Left lung (tissue), 10 donors: Measurements from ENCODE around the gene KIRREL3. TPM values are rescaled to one million over a fixed set of nuclear protein-coding genes. Genes with fewer than 3 reads are reported as not detected.

Experiments used
- ATAC-seq: fragments of 200-7000 bp; cut with Tn5 transposase; one replicate; pipeline ENCODE4 v1.9.1; 2020; ENCODE audit warnings: moderate library complexity
- DNase-seq, 4 donors: peaks; one replicate each; pipeline ENCODE4 v3.0.0-alpha.2; 2013 to 2020
- H3K27ac ChIP-seq, 2 donors: fragments of 200-600 bp; sonication (generic) in 1 of 2; one replicate each; pipeline versions ENCODE4 v1.5.0 to v1.8.0; 2020 to 2021
- H3K27me3 ChIP-seq, 2 donors: fragments of 200-600 bp; sonication (generic) in 1 of 2; one replicate each; pipeline versions ENCODE4 v1.5.0 to v1.8.0; 2020 to 2021
- H3K36me3 ChIP-seq, 2 donors: fragments of 200-600 bp; sonication (generic) in 1 of 2; one replicate each; pipeline versions ENCODE4 v1.5.0 to v1.8.0; 2020 to 2021
- H3K4me1 ChIP-seq, 2 donors: fragments of 200-600 bp; one replicate each; pipeline ENCODE4 v1.8.0; 2021
- H3K4me3 ChIP-seq, 2 donors: fragments of 200-600 bp; sonication (generic) in 1 of 2; one replicate each; pipeline versions ENCODE4 v1.5.0 to v1.8.0; 2020 to 2021; ENCODE audit warnings: mild to moderate bottlenecking in 1 of 2
- H3K9me3 ChIP-seq, 2 donors: fragments of 200-600 bp; sonication (generic) in 1 of 2; one replicate each; pipeline versions ENCODE4 v1.5.0 to v1.8.0; 2020 to 2021
- intact Hi-C, 2 donors: fragments of 100-400 bp; cut with DNase I; formaldehyde crosslinking; loops; one replicate each; pipeline versions ENCODE4 v1.11.2 to v1.14.2; 2022
- polyA plus RNA-seq, 6 donors: library from polyadenylated mRNA; unstranded; fragments of 120-200 nt; gene quantifications; one replicate each; pipeline ENCODE4 v1.2.1, GENCODE V29; 2013; ENCODE audit not compliant: insufficient read length in 6 of 6
- total RNA-seq, 2 donors: library from RNA; stranded (reverse); fragmentation: NEBNext Ultra II Directional; extraction: Animal tissue kit (Norgen Biotek cat#: 25700); gene quantifications; one replicate each; pipeline ENCODE4 v1.2.1, GENCODE V29; 2021
- TF ChIP-seq, protein P1 (sequence below), 2 donors: fragments of 200-600 bp; sonication (generic) in 1 of 2; IDR thresholded peaks; one replicate each; pipeline versions ENCODE4 v1.5.0 to v1.8.0; 2021; ENCODE audit warnings: antibody characterized with exemption in 2 of 2
- donor health status: DM: no; HTN: yes; CAD: no.
- donor health status: DM: no; HTN: no; CAD: no.

The KIRREL3 gene
- total and polyA plus RNA-seq, 8 donors, result 1.6 to 2.5 (median 2.0) TPM; not detected in 2

DNA sequence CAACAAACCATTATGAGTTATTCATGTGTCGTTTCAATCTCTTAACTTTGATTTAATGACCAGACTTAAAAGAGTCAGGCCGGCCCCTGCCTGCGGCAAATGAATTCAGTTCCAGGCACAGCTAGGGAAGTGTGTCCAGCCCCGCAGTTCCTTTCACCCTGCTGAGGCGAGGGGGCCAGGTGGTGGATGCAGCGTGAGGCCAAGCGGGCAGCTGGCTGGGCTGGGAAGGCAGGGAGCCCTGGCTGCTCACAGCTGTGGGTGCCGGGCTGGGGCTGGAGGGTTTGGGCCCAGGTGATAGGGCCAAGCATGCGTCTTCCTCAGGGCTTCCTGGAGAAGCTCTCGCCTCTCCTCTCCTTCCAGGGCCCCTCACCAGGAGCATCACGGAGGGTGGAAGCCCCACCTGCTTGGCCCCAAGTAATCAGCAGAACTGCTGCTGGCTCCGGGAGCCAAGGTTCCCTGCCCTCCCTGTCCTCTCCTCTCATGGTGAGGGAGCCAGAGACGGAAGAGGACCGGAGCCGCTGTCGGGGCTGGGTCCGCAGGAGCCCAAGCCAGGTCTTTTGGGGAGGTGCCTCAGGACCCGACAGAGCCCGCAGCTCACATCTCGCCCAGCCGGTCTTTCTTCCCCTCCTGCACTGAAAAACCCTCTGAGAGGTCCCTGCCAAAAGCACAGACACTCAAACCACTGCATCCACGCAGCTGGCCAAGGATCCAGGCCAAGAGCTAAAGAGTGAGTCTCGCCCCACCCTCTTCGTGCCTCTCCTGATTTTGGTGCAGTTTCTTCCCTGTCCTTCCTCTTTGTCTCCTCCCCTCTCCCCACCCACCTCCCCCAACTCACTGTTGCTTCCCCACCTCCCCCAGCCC is 548.1 kb downstream of the KIRREL3 start:
- DNase-seq, result peak in 3 of 4 donors; percentile 12 to 68 (median 60)
- no peaks in the 10 kb centered on the region for H3K4me1 ChIP-seq
- no peaks in the 10 kb centered on the region for H3K36me3 ChIP-seq
- no peaks in the 10 kb centered on the region for H3K9me3 ChIP-seq
- H3K27ac ChIP-seq, result no peak overlapping the region
- TF ChIP-seq, protein P1, sequence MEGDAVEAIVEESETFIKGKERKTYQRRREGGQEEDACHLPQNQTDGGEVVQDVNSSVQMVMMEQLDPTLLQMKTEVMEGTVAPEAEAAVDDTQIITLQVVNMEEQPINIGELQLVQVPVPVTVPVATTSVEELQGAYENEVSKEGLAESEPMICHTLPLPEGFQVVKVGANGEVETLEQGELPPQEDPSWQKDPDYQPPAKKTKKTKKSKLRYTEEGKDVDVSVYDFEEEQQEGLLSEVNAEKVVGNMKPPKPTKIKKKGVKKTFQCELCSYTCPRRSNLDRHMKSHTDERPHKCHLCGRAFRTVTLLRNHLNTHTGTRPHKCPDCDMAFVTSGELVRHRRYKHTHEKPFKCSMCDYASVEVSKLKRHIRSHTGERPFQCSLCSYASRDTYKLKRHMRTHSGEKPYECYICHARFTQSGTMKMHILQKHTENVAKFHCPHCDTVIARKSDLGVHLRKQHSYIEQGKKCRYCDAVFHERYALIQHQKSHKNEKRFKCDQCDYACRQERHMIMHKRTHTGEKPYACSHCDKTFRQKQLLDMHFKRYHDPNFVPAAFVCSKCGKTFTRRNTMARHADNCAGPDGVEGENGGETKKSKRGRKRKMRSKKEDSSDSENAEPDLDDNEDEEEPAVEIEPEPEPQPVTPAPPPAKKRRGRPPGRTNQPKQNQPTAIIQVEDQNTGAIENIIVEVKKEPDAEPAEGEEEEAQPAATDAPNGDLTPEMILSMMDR (IDR thresholded peaks at IDR 0.05), result no peak
- ATAC-seq, result peak; percentile 21
- H3K4me3 ChIP-seq, result no peak overlapping the region
- H3K27me3 ChIP-seq, result peaks cover 0 to 10% of the 10 kb centered on the region in 2 donors
- intact Hi-C loops, result no loop called here

DNA sequence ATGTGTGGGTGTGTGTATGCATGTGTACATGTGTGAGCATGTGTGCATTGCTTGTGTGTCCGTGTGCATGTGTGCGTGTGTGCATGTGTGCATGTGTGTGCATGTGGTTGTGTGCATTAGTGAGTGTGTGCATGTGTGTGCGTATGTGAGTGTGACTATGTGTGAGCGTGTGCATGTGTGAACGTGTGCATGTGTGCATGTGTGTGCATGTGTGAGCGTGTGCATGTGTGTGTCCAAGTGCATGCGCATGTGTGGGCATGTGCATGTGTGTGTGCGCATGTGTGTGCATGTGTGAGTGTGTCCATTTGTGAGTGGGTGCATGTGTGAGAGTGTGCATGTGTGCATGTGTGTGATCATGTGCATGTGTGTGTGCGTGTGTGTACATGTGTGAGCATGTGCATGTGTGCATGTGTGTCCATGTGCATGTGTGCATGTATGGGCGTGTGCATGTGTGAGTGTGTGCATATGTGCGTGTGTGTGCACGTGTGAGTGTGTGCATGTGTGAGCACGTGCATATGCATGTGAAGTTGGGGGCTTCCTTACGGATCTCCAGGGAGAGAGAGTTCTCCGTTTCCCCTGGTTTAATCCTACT is 549.3 kb downstream of the KIRREL3 start:
- no peak overlapping the region for H3K27ac ChIP-seq
- no peaks in the 10 kb centered on the region for H3K36me3 ChIP-seq
- DNase-seq, result no peak
- no peak for ATAC-seq
- intact Hi-C loops, result no loop called here
- H3K9me3 ChIP-seq, result no peaks in the 10 kb centered on the region
- peaks cover 0 to 10% of the 10 kb centered on the region in 2 donors for H3K27me3 ChIP-seq
- H3K4me3 ChIP-seq, result no peak overlapping the region
- no peaks in the 10 kb centered on the region for H3K4me1 ChIP-seq
- TF ChIP-seq, protein P1 (IDR thresholded peaks at IDR 0.05), result no peak

DNA sequence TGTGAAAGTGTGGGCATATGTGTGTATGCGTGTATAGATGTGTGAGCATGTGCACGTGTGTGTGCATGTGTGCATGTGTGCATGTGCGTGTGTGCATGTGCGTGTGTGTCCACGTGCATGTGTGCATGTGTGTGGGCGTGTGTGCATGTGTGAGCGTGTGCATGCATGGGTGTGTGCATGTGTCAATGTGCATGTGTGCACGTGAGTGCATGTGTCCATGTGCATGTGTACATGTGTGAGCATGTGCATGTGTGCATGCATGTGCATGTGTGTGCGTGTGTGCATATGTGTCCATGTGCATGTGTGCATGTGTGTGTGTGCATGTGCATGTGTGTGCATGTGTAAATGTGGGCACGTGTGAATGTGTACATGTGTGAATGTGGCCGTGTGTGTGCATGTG is 549.8 kb downstream of the KIRREL3 start:
- ATAC-seq (no peak), DNase-seq (no peak)
- Histone ChIP-seq H3K27ac (no peak overlapping the region), H3K9me3 (no peaks in the 10 kb centered on the region), H3K4me1 (no peaks in the 10 kb centered on the region), H3K4me3 (no peak overlapping the region), H3K36me3 (no peaks in the 10 kb centered on the region), H3K27me3 (peaks cover 0 to 10% of the 10 kb centered on the region in 2 donors)
- TF ChIP-seq, protein P1 (IDR thresholded peaks at IDR 0.05), result no peak
- intact Hi-C loops, result no loop called here

DNA sequence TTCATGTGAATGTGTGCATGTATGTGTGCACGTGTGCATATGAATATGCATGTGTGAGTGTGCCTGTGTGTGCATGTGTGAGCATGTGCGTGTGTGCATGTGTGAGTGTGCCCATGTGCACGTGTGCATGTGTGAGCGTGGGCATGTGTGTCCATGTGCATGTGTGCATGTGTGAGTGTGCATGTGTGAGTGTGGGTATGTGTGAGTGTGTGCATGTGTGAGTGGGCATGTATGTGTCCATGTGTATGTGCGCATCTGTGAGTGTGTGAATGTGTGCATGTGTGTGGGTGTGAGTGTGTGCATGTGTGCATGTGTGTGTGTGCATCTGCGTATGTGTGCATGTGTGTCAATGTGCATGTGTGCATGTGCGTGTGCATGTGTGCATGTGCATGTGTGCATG is 550.4 kb downstream of the KIRREL3 start:
- H3K4me3 ChIP-seq, result no peak overlapping the region
- H3K27ac ChIP-seq, result no peak overlapping the region
- no peaks in the 10 kb centered on the region for H3K9me3 ChIP-seq
- H3K36me3 ChIP-seq, result no peaks in the 10 kb centered on the region
- ATAC-seq (no peak), DNase-seq (no peak)
- peaks cover 0 to 10% of the 10 kb centered on the region in 2 donors for H3K27me3 ChIP-seq
- no peaks in the 10 kb centered on the region for H3K4me1 ChIP-seq
- TF ChIP-seq, protein P1 (IDR thresholded peaks at IDR 0.05), result no peak
- intact Hi-C loops, result no loop called here

DNA sequence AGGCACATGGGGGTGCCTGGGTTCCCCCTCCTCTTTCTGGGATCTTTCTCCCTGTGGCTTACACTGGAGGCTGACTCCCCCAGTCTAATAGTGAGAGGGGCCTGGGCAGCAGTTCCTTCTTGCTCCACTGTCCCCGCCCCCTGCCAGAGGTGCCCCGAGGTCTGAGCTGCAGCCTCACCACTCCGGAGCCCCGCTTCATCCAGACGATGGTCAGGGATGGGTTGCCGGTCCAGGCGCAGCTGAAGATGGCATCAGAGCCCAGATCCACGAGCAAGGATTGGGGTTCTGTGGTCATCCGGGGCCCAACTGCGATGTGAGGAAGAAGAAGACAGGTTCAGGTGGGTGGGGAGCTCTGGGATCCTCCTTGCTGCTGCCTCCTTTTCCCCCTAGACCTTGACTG is 554.0 kb downstream of the KIRREL3 start:
- no peak for ATAC-seq
- no peaks in the 10 kb centered on the region for H3K36me3 ChIP-seq
- intact Hi-C loops, result no loop called here
- peak in 1 of 4 donors; percentile 66 for DNase-seq
- H3K27ac ChIP-seq, result no peak overlapping the region
- no peaks in the 10 kb centered on the region for H3K4me1 ChIP-seq
- TF ChIP-seq, protein P1 (IDR thresholded peaks at IDR 0.05), result no peak
- no peak overlapping the region for H3K4me3 ChIP-seq
- H3K27me3 ChIP-seq, result peaks cover 0 to 7% of the 10 kb centered on the region in 2 donors
- no peaks in the 10 kb centered on the region for H3K9me3 ChIP-seq
